ENCODE measurements around the gene CTRL.

Gene CTRL

DNA sequence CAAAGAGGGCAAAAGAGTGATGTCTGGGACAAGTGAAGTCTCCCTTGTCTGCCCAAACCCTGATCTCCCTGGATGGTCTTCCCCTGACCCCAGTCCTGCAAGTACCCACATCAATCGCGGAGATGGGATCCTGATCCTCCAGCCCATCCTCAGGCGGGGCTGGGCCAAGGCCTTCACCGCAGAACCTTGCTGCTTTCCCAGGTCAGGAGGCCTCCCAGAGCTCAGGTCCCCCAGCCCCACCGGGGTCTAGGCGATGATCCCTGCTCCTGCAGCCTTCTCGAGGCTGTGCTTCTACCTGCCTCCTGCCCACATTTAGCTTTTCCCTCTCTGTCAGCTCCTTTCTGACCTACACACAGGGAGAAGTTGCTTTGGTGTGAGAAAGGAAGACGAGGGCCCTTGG is 30.5 kb upstream of the CTRL start:
- no peak for DNase-seq

DNA sequence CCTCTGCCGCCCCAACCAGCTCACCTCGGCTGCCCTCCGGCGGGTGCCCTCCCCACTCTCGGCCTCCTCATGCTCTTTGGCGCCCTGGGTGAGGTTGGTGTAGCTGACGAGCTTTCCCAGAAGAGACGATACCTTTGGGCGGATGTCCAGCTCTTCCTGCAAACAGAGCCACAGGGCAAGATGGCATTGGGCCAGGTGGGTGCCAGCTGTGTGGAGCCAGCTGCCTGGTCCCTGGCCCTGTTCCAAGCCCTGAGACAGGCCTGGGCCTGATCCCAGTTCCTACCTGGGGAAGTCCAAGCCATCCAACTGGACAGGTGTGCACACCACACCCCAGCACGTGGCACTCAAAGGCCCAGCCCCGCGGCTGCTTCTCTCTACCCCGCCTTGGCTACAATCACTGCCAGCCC is 29.9 kb upstream of the CTRL start:
- no peak for DNase-seq

DNA sequence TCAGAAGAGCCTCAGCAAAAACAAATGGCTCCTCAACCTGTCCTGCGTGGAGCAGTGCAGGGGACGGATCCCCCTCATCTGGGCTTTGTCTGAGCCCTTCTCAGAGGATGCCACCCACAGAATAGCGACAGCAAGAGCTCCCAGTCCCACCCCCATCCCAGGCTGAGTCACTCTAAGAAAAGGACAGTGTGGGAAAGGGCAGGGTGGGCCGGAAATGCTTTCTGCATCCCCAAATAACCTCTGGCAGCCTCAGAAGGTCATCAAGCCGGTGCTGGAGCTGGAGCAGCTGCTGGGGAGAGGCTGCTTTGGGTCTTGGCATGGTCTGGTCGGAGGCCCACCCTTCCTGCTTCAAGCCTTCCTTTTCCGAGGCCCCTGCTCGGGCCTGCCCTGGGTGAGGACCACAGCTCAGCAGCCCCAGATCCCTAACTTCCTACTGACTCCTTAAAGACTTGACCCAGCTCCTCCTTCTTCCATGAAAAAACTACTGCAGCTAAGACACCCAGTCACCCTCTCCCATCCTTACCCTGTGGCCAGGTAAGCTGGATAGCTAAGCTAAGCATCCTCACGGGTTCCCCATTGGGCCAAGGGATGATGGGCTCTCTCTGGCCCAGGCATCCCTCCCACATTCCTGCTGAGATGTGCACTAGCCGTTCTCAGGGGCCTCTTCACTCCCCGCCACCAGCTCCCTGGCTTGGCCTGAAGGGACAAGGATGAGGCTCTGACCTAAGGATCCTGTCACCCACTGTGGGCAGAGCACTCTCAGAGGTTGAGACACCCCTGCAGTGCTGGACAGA is 28.1 kb upstream of the CTRL start:
- no peak for DNase-seq

GRCh38 chr16:67957622-67958021 is 26.0 kb upstream of the CTRL start:
- DNase-seq: no peak

- DNase-seq: no peak
Measured at GRCh38 chr16:67954421-67955196, 22.9 kb upstream of the CTRL start.

- DNase-seq: no peak
Measured at GRCh38 chr16:67953641-67954375, 22.1 kb upstream of the CTRL start.

- DNase-seq: no peak
Measured at GRCh38 chr16:67951485-67951884, 19.8 kb upstream of the CTRL start.

- DNase-seq: no peak
Measured at GRCh38 chr16:67950335-67950843, 18.7 kb upstream of the CTRL start.

GRCh38 chr16:67949645-67950044 is 18.0 kb upstream of the CTRL start:
- DNase-seq: no peak

DNA sequence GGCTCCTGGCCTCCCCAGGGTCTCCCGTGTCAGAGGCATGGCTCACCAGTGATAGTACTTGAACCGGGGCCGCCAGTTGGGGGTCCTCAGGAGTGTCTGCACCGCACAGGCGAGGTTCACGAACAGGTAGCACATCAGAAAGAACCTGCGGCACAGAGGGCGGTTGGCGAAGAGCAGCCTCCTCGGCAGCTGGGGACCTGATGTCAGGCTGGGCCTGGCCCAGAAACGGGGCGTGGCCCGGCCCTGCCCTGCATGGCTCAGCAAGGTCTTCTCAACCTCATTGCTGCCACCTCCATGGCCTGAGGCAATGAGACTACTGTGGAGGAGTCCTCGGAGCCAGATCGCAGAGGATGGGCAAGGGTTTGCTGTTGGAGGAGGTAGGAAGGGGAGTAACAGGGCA is 16.4 kb upstream of the CTRL start:
- no peak for DNase-seq

GRCh38 chr16:67946966-67947558 is 15.4 kb upstream of the CTRL start:
- DNase-seq: no peak

GRCh38 chr16:67946128-67946569 is 14.5 kb upstream of the CTRL start:
- no peak for DNase-seq

- DNase-seq: no peak
Measured at GRCh38 chr16:67945392-67945933, 13.8 kb upstream of the CTRL start.

GRCh38 chr16:67944690-67945391 is 13.2 kb upstream of the CTRL start:
- no peak for DNase-seq

DNA sequence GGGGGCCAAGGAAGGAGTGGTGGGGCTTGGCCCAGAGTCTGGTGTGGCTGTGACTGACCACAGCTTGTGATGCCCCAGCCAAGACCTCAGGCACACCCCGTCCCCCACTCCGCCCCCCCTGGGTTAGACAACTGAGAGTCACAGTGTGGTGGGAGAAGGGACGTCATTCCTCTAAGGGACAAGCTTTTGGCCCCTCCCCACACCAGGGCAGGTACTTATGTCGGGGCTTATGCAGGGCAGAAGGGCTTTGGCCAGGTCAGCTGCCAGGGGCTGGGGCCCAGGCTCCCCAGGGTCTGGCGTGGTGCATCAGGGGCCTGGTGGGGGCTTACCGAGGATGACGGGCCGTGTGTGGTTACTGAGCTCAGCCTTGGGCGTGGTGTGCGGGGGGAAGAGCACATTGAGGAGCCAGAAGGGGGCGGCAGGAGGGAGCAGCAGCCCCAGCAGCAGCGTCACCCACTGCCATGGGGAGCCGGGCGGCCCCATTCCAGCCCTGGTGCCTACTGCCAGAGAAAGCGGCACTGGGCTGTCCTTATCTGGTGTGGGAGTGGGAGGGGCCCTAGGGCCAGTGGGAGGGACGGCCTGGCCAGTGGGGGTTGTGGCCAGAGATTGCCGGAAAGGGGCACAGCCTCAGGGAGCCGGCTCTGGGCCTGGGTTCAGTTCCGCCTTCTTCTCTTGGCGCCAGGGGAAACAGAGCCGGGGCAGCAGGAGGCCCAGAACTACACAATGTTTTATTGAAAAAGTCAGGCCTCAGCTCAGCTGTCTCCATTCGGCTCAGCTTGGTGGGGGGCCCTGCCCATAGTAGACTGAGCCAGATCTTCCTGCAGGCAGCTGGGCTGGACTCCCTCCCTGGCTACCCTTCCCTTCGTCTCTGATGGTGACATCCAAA is 12.2 kb upstream of the CTRL start, which contains the start of gene LCAT:
Gene LCAT (minus strand): TSS at position 502 of the 886 bp plus-strand sequence. CDS start 19 bp downstream, at position 483.
- DNase-seq: no peak

GRCh38 chr16:67943256-67943618 is 11.6 kb upstream of the CTRL start:
- DNase-seq: no peak

GRCh38 chr16:67942510-67943255 is 11.0 kb upstream of the CTRL start:
- DNase-seq: no peak

- DNase-seq: no peak
Measured at GRCh38 chr16:67942200-67942509, 10.5 kb upstream of the CTRL start.

- DNase-seq: no peak
Measured at GRCh38 chr16:67941469-67942199, 10.0 kb upstream of the CTRL start.

All from fibroblast of upper back skin (primary cell).